ENCODE measurements around the gene EPC2. TPM values are rescaled to one million over a fixed set of nuclear protein-coding genes. Genes with fewer than 3 reads are reported as not detected.
"Not testable (repeated sequence)": the region's sequence is repeated elsewhere in the genome, so short reads cannot be mapped to it uniquely, and the experiment has no call there.

EPC2 gene
- total and polyA plus RNA-seq, 7 donors: 9.2 to 31.4 (median 29.1) TPM

GRCh38 chr2:148781544-148781943 lies 137.0 kb downstream of the EPC2 start:
- Histone ChIP-seq H3K36me3 (peaks cover 0 to 49% (median 16%) of the 10 kb centered on the region in 4 donors), H3K27me3 (no peaks in the 10 kb centered on the region), H3K27ac (no peak overlapping the region), H3K4me3 (no peak overlapping the region), H3K9me3 (no peaks in the 10 kb centered on the region), H3K4me1 (no peaks in the 10 kb centered on the region)
- no peak for DNase-seq
- intact Hi-C loops (cut with DNase I): no loop called here
- WGBS, 2 donors: 94 to 97% methylated on average over 5 of the region's 5 CpGs
- no peak for TF ChIP-seq POLR2A (IDR thresholded peaks at IDR 0.05)
- no peak for TF ChIP-seq EP300 (IDR thresholded peaks at IDR 0.05)
- TF ChIP-seq POLR2AphosphoS5 (IDR thresholded peaks at IDR 0.05): no peak
- no peak for TF ChIP-seq CTCF (IDR thresholded peaks at IDR 0.05)

GRCh38 chr2:148789059-148789458 lies 144.5 kb downstream of the EPC2 start:
- H3K4me3 ChIP-seq: no peak overlapping the region
- H3K4me1 ChIP-seq: no peaks in the 10 kb centered on the region
- no peak for DNase-seq
- H3K27me3 ChIP-seq: no peaks in the 10 kb centered on the region
- peaks cover 0 to 32% (median 16%) of the 10 kb centered on the region in 4 donors for H3K36me3 ChIP-seq
- no peak overlapping the region for H3K27ac ChIP-seq
- intact Hi-C loops (cut with DNase I): no loop called here
- no peak for TF ChIP-seq POLR2A (IDR thresholded peaks at IDR 0.05)
- no peak for TF ChIP-seq POLR2AphosphoS5 (IDR thresholded peaks at IDR 0.05)
- TF ChIP-seq CTCF (IDR thresholded peaks at IDR 0.05): no peak
- TF ChIP-seq EP300 (IDR thresholded peaks at IDR 0.05): no peak
- no peaks in the 10 kb centered on the region for H3K9me3 ChIP-seq

GRCh38 chr2:148790172-148790571 lies 145.6 kb downstream of the EPC2 start:
- WGBS, 2 donors: 89 to 93% methylated on average over 5 of the region's 5 CpGs
- H3K9me3 ChIP-seq; intact Hi-C loops (cut with DNase I); H3K4me1 ChIP-seq; DNase-seq; H3K27me3 ChIP-seq; H3K27ac ChIP-seq; H3K4me3 ChIP-seq: not testable (repeated sequence)
- peaks cover 0 to 21% (median 6%) of the 10 kb centered on the region in 4 donors for H3K36me3 ChIP-seq

- Histone ChIP-seq H3K36me3 (no peaks in the 10 kb centered on the region), H3K4me3 (no peak overlapping the region), H3K9me3 (no peaks in the 10 kb centered on the region), H3K27me3 (no peaks in the 10 kb centered on the region), H3K27ac (no peak overlapping the region), H3K4me1 (no peaks in the 10 kb centered on the region)
- no peak for DNase-seq
- TF ChIP-seq POLR2AphosphoS5 (IDR thresholded peaks at IDR 0.05) (no peak), EP300 (IDR thresholded peaks at IDR 0.05) (no peak), POLR2A (IDR thresholded peaks at IDR 0.05) (no peak), CTCF (IDR thresholded peaks at IDR 0.05) (no peak)
- 18 to 66% methylated on average over 2 of the region's 2 CpGs for WGBS, 2 donors
- intact Hi-C loops (cut with DNase I): no loop called here
Observed at GRCh38 chr2:148794558-148794957, 150.0 kb downstream of the EPC2 start.

GRCh38 chr2:148796735-148797512 lies 152.4 kb downstream of the EPC2 start:
- no peaks in the 10 kb centered on the region for H3K27me3 ChIP-seq
- 54 to 62% methylated on average over 3 of the region's 3 CpGs for WGBS, 2 donors
- intact Hi-C loops (cut with DNase I): no loop called here
- no peaks in the 10 kb centered on the region for H3K4me1 ChIP-seq
- no peak overlapping the region for H3K4me3 ChIP-seq
- TF ChIP-seq EP300 (IDR thresholded peaks at IDR 0.05) (no peak), POLR2A (IDR thresholded peaks at IDR 0.05) (no peak), CTCF (IDR thresholded peaks at IDR 0.05) (no peak), POLR2AphosphoS5 (IDR thresholded peaks at IDR 0.05) (no peak)
- no peak for DNase-seq
- no peak overlapping the region for H3K27ac ChIP-seq
- H3K36me3 ChIP-seq: no peaks in the 10 kb centered on the region
- no peaks in the 10 kb centered on the region for H3K9me3 ChIP-seq

Data from sigmoid colon (tissue), 7 donors.